DOHH2 (cell line): ENCODE measurements around the gene ASRGL1.
"Not testable (repeated sequence)": the region's sequence is repeated elsewhere in the genome, so short reads cannot be mapped to it uniquely, and the experiment has no call there.

Source experiments
- EZH2phosphoT487 ChIP-seq: fragments of 200-600 bp; sonication (generic); IDR thresholded peaks from 2 replicates; pipeline ENCODE4 v1.6.1; 2017; ENCODE audit warnings: borderline replicate concordance, mild to moderate bottlenecking, antibody characterized with exemption, low read length, moderate library complexity, mixed read lengths
- TF ChIP-seq, protein P1 (sequence below): fragments of 200-600 bp; sonication (generic); IDR thresholded peaks from one replicate; pipeline ENCODE4 v1.5.1; 2014; ENCODE audit warnings: antibody characterized with exemption, mild to moderate bottlenecking, low read depth, low read length; ENCODE audit not compliant: poor library complexity, severe bottlenecking

DNA sequence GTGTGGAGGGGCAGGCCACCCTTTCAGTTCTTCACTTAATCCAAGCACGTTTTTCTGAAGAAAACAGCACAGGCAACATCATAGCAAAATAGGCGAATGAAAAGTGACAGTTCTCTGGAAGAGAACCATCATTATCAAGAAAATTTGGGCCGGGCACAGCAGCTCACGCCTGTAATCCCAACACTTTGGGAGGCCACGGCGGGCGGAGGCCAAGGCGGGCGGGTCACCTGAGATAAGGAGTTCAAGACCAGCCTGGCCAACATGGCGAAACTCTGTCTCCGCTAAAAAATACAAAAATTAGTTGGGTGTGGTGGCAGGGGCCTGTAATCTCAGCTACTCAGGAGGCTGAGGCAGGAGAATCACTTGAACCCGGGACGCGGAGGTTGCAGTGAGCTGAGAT is 9.7 kb upstream of the ASRGL1 start:
- TF ChIP-seq, protein P1, sequence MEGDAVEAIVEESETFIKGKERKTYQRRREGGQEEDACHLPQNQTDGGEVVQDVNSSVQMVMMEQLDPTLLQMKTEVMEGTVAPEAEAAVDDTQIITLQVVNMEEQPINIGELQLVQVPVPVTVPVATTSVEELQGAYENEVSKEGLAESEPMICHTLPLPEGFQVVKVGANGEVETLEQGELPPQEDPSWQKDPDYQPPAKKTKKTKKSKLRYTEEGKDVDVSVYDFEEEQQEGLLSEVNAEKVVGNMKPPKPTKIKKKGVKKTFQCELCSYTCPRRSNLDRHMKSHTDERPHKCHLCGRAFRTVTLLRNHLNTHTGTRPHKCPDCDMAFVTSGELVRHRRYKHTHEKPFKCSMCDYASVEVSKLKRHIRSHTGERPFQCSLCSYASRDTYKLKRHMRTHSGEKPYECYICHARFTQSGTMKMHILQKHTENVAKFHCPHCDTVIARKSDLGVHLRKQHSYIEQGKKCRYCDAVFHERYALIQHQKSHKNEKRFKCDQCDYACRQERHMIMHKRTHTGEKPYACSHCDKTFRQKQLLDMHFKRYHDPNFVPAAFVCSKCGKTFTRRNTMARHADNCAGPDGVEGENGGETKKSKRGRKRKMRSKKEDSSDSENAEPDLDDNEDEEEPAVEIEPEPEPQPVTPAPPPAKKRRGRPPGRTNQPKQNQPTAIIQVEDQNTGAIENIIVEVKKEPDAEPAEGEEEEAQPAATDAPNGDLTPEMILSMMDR, result not testable (repeated sequence)
- TF ChIP-seq EZH2phosphoT487, result not testable (repeated sequence)
